SIG-M5 (cell line): ENCODE measurements around the gene ITGAE.
"Not testable (repeated sequence)": the region's sequence is repeated elsewhere in the genome, so short reads cannot be mapped to it uniquely, and the experiment has no call there.

Experiments
- DNase-seq: peaks from one replicate; lab custom pipeline; 2025; lab: John Stamatoyannopoulos, UW

Gene ITGAE

GRCh38 chr17:3794557-3795389 lies 6.2 kb downstream of the ITGAE start:
- DNase-seq: no peak

GRCh38 chr17:3794152-3794551 lies 6.8 kb downstream of the ITGAE start:
- DNase-seq: not testable (repeated sequence)

GRCh38 chr17:3793258-3793657 lies 7.7 kb downstream of the ITGAE start:
- DNase-seq: not testable (repeated sequence)

- DNase-seq: no peak
These were observed 8.5 kb downstream of the ITGAE start for GRCh38 chr17:3792481-3792880.

GRCh38 chr17:3788200-3788599 lies 12.8 kb downstream of the ITGAE start:
- DNase-seq: no peak

GRCh38 chr17:3785323-3785722 lies 15.7 kb downstream of the ITGAE start:
- not testable (repeated sequence) for DNase-seq

GRCh38 chr17:3782751-3783150 lies 18.2 kb downstream of the ITGAE start:
- DNase-seq: no peak

- no peak for DNase-seq
These were observed 20.0 kb downstream of the ITGAE start for GRCh38 chr17:3780986-3781385.

- DNase-seq: no peak
These were observed 23.4 kb downstream of the ITGAE start for GRCh38 chr17:3777366-3778120.

- DNase-seq: no peak
These were observed 27.0 kb downstream of the ITGAE start for GRCh38 chr17:3773966-3774365.

GRCh38 chr17:3773511-3773910 lies 27.5 kb downstream of the ITGAE start:
- DNase-seq: no peak

GRCh38 chr17:3772764-3773163 lies 28.2 kb downstream of the ITGAE start:
- DNase-seq: no peak

- DNase-seq: no peak
These were observed 29.8 kb downstream of the ITGAE start for GRCh38 chr17:3771140-3771539.

- no peak for DNase-seq
These were observed 30.5 kb downstream of the ITGAE start for GRCh38 chr17:3770466-3770865.

- no peak for DNase-seq
These were observed 32.2 kb downstream of the ITGAE start for GRCh38 chr17:3768769-3769168.

- no peak for DNase-seq
These were observed 32.6 kb downstream of the ITGAE start for GRCh38 chr17:3768341-3768740.

- DNase-seq: no peak
These were observed 34.2 kb downstream of the ITGAE start for GRCh38 chr17:3766779-3767178.

- no peak for DNase-seq
These were observed 35.0 kb downstream of the ITGAE start for GRCh38 chr17:3765981-3766380.

- DNase-seq: no peak
These were observed 37.2 kb downstream of the ITGAE start for GRCh38 chr17:3763777-3764170.

GRCh38 chr17:3762922-3763776 lies 37.8 kb downstream of the ITGAE start:
- DNase-seq: no peak

- no peak for DNase-seq
These were observed 39.0 kb downstream of the ITGAE start for GRCh38 chr17:3761918-3762380.
